HG02943 (cell line): Measurements from ENCODE around the gene TBC1D16.
"Not testable (repeated sequence)": the region's sequence is repeated elsewhere in the genome, so short reads cannot be mapped to it uniquely, and the experiment has no call there.

Source experiments
- ATAC-seq: cut with Tn5 transposase; IDR thresholded peaks from one replicate; pipeline ENCODE4 v1.9.1; 2021; ENCODE audit warnings: mild to moderate bottlenecking, low read depth, moderate library complexity; ENCODE audit not compliant: unreplicated experiment

The TBC1D16 gene

GRCh38 chr17:79977708-79978547 lies 57.7 kb downstream of the TBC1D16 start:
- no peak for ATAC-seq

GRCh38 chr17:79977161-79977631 lies 58.5 kb downstream of the TBC1D16 start:
- ATAC-seq, result no peak

GRCh38 chr17:79976451-79976850 lies 59.2 kb downstream of the TBC1D16 start:
- no peak for ATAC-seq

- no peak for ATAC-seq
Observed at GRCh38 chr17:79975498-79976134, 60.1 kb downstream of the TBC1D16 start.

- no peak for ATAC-seq
Observed at GRCh38 chr17:79974566-79975497, 60.8 kb downstream of the TBC1D16 start.

GRCh38 chr17:79971651-79972050 lies 64.0 kb downstream of the TBC1D16 start:
- no peak for ATAC-seq

- no peak for ATAC-seq
Observed at GRCh38 chr17:79970576-79971068, 65.0 kb downstream of the TBC1D16 start.

- no peak for ATAC-seq
Observed at GRCh38 chr17:79969906-79970305, 65.8 kb downstream of the TBC1D16 start.

- ATAC-seq, result no peak
Observed at GRCh38 chr17:79968116-79968515, 67.6 kb downstream of the TBC1D16 start.

- no peak for ATAC-seq
Observed at GRCh38 chr17:79966681-79967080, 69.0 kb downstream of the TBC1D16 start.

GRCh38 chr17:79965806-79966205 lies 69.9 kb downstream of the TBC1D16 start:
- no peak for ATAC-seq

- not testable (repeated sequence) for ATAC-seq
Observed at GRCh38 chr17:79962467-79962866, 73.2 kb downstream of the TBC1D16 start.

GRCh38 chr17:79961567-79961966 lies 74.1 kb downstream of the TBC1D16 start:
- ATAC-seq, result not testable (repeated sequence)

- no peak for ATAC-seq
Observed at GRCh38 chr17:79960788-79961522, 74.7 kb downstream of the TBC1D16 start.

- no peak for ATAC-seq
Observed at GRCh38 chr17:79959042-79959441, 76.6 kb downstream of the TBC1D16 start.

- no peak for ATAC-seq
Observed at GRCh38 chr17:79956853-79957252, 78.8 kb downstream of the TBC1D16 start.

- not testable (repeated sequence) for ATAC-seq
Observed at GRCh38 chr17:79956441-79956735, 79.3 kb downstream of the TBC1D16 start.

GRCh38 chr17:79955691-79956440 lies 79.8 kb downstream of the TBC1D16 start:
- ATAC-seq, result no peak

- ATAC-seq, result no peak
Observed at GRCh38 chr17:79955167-79955549, 80.5 kb downstream of the TBC1D16 start.
